OCI-LY1 (cell line): Measurements from ENCODE around the gene STAT3.

Source experiments
- CTCF ChIP-seq: fragments of 200-600 bp; sonication (generic), shearing (Covaris generic); IDR thresholded peaks from 2 replicates; pipeline ENCODE4 v1.5.1; 2017; ENCODE audit warnings: mild to moderate bottlenecking, antibody characterized with exemption, low read length, moderate library complexity, mixed read lengths
- EZH2 ChIP-seq: fragments of 200-600 bp; sonication (generic), shearing (Covaris generic); IDR thresholded peaks from 2 replicates; pipeline ENCODE4 v1.8.0; 2017; ENCODE audit warnings: borderline replicate concordance, mixed run types, mild to moderate bottlenecking, antibody characterized with exemption, low read length, moderate library complexity, mixed read lengths

DNA sequence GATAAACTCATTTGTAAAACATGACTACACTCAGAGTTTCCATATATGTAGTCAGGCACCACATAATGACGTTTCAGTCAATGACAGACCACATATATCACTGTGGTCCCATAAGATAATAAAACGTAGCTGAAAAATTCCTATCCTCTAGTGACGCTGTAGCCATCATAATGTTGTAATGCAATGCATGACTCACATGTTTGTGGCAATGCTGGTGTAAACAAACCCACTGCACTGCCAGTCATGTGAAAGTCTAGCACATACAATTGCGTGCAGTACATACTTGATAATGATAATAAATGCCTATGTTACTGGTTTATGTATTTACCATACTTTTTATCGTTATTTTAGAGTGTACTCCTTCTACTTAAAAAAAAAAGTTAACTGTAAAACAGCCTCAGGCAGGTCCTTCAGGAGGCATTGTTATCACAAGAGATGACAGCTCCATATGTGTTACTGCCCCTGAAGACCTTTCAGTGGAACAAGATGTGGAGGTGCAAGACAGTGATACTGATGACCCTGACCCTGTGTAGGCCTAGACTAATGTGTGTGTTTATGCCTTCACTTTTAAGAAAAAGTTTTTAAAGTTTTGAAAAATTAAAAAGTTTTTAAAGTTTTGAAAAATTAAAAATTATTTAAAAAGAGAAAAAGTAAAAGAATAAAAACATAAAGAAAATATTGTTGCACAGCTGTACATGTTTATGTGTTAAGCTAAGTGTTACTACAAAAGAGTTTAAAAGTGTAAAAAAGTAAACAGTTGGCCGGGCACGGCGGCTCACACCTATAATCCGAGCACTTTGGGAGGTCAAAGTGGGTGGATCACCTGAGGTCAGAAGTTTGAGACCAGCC is 121.1 kb downstream of the STAT3 start:
- TF ChIP-seq CTCF (no peak), EZH2 (no peak)
